Tibial nerve (tissue), 4 donors: Measurements from ENCODE around the gene GALNT10.

Source experiments
- EP300 ChIP-seq, 2 donors: sonication (generic); formaldehyde crosslinking; IDR thresholded peaks; one replicate each; pipeline ENCODE4 v1.6.1; 2017; ENCODE audit warnings: antibody characterized with exemption in 2 of 2, mild to moderate bottlenecking in 1 of 2
- POLR2A ChIP-seq, 2 donors: fragments of 450-650 bp; IDR thresholded peaks; one replicate each; pipeline ENCODE4 v1.6.1; 2017; ENCODE audit warnings: antibody characterized with exemption in 2 of 2, mild to moderate bottlenecking in 2 of 2, moderate library complexity in 2 of 2
- TF ChIP-seq, protein P1 (sequence below), 5 experiments: fragments of 200-600 bp in 3 of 5; fragments of 450-650 bp in 2 of 5; sonication (generic) in 3 of 5; IDR thresholded peaks; one replicate each; pipeline ENCODE4 v1.5.1; 2016 to 2019; ENCODE audit warnings: antibody characterized with exemption in 5 of 5, mild to moderate bottlenecking in 3 of 5, moderate library complexity in 2 of 5

DNA sequence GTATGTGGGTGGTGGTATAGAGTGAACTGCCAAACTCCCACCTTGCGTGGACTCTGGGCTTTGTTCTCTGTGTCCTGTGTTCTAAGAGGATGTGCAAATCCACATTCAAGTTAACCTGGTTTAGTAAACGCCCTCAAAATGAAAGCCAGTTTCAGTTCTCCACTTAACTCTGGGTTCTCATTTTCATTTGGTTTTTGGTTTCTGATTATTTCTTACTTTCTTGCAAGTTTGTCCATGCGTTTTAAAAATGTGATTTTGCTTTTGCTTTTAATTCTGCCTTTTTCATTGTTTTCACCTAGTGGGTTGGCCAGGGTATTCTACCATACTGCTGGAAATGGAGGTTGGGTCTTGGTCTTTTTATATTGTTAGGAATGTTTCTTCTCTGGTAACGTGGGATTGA, 38.2 kb downstream of the GALNT10 start:
- TF ChIP-seq, protein P1, sequence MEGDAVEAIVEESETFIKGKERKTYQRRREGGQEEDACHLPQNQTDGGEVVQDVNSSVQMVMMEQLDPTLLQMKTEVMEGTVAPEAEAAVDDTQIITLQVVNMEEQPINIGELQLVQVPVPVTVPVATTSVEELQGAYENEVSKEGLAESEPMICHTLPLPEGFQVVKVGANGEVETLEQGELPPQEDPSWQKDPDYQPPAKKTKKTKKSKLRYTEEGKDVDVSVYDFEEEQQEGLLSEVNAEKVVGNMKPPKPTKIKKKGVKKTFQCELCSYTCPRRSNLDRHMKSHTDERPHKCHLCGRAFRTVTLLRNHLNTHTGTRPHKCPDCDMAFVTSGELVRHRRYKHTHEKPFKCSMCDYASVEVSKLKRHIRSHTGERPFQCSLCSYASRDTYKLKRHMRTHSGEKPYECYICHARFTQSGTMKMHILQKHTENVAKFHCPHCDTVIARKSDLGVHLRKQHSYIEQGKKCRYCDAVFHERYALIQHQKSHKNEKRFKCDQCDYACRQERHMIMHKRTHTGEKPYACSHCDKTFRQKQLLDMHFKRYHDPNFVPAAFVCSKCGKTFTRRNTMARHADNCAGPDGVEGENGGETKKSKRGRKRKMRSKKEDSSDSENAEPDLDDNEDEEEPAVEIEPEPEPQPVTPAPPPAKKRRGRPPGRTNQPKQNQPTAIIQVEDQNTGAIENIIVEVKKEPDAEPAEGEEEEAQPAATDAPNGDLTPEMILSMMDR (IDR thresholded peaks at IDR 0.05) = no peak
- TF ChIP-seq EP300 (IDR thresholded peaks at IDR 0.05) = no peak
- TF ChIP-seq POLR2A (IDR thresholded peaks at IDR 0.05) = no peak
